ENCODE measurements around the gene FCRL2. TPM values are rescaled to one million over a fixed set of nuclear protein-coding genes. Genes with fewer than 3 reads are reported as not detected.

Gene FCRL2
- polyA plus RNA-seq: under 1 TPM in 2 of 3 donors, not detected in 1; 0.25 to 0.29 TPM

GRCh38 chr1:157776971-157777391 is at the start of gene FCRL2:
Gene FCRL2 (minus strand): TSS chr1:157777132. CDS start chr1:157777073, 59 bp downstream.
- 52 to 71% (median 61%) methylated on average over 1 of the region's 1 CpG for WGBS, 3 donors
- H3K27ac ChIP-seq (ENCODE audit: low read depth, low read length): no peak within 1 kb of the TSS

GRCh38 chr1:157820299-157820698 is 43.4 kb upstream of the FCRL2 start:
- H3K27ac ChIP-seq (ENCODE audit: low read depth, low read length): no peak overlapping the region
- 71 to 81% (median 81%) methylated on average over 2 of the region's 2 CpGs for WGBS, 3 donors

- H3K27ac ChIP-seq (ENCODE audit: low read depth, low read length): no peak within 1 kb of the TSS
- WGBS, 3 donors: 35 to 64% (median 53%) methylated on average over 3 of the region's 3 CpGs
These were observed 43.0 kb upstream of the FCRL2 start, which contains the start of gene FCRL1 for GRCh38 chr1:157819896-157820295. Gene FCRL1 (minus strand): TSS chr1:157820120. CDS start chr1:157820037, 83 bp downstream.

GRCh38 chr1:157819215-157819614 is 42.3 kb upstream of the FCRL2 start:
- no peak overlapping the region for H3K27ac ChIP-seq (ENCODE audit: low read depth, low read length)
- WGBS, 3 donors: 62 to 68% (median 65%) methylated on average over 2 of the region's 2 CpGs

- 58 to 92% (median 71%) methylated on average over 1 of the region's 1 CpG for WGBS, 3 donors
- no peak overlapping the region for H3K27ac ChIP-seq (ENCODE audit: low read depth, low read length)
These were observed 36.3 kb upstream of the FCRL2 start for GRCh38 chr1:157813269-157813668.

GRCh38 chr1:157806431-157807149 is 29.7 kb upstream of the FCRL2 start:
- 45 to 66% (median 63%) methylated on average over 6 of the region's 6 CpGs for WGBS, 3 donors
- no peak overlapping the region for H3K27ac ChIP-seq (ENCODE audit: low read depth, low read length)

GRCh38 chr1:157803851-157804250 is 26.9 kb upstream of the FCRL2 start:
- H3K27ac ChIP-seq (ENCODE audit: low read depth, low read length): no peak overlapping the region
- WGBS, 3 donors: 69 to 80% (median 79%) methylated on average over 7 of the region's 7 CpGs

- no peak overlapping the region for H3K27ac ChIP-seq (ENCODE audit: low read depth, low read length)
- WGBS, 3 donors: 55 to 83% (median 71%) methylated on average over 1 of the region's 1 CpG
These were observed 23.1 kb upstream of the FCRL2 start for GRCh38 chr1:157799996-157800395.

GRCh38 chr1:157798211-157798610 is 21.3 kb upstream of the FCRL2 start:
- WGBS, 3 donors: 84 to 90% (median 85%) methylated on average over 5 of the region's 5 CpGs

GRCh38 chr1:157785248-157785647 is 8.3 kb upstream of the FCRL2 start:
- no peak overlapping the region for H3K27ac ChIP-seq (ENCODE audit: low read depth, low read length)
- WGBS, 3 donors: 12 to 17% (median 13%) methylated on average over 1 of the region's 1 CpG

More at GRCh38 chr1:157798211-157798610, 21.3 kb upstream of the FCRL2 start:
- no peak overlapping the region for H3K27ac ChIP-seq (ENCODE audit: low read depth, low read length)

- WGBS, 3 donors: 71 to 91% (median 90%) methylated on average over 3 of the region's 3 CpGs
- H3K27ac ChIP-seq (ENCODE audit: low read depth, low read length): no peak overlapping the region
These were observed 7.9 kb upstream of the FCRL2 start for GRCh38 chr1:157784801-157785200.

GRCh38 chr1:157782931-157783330 is 6.0 kb upstream of the FCRL2 start:
- WGBS, 3 donors: 51 to 86% (median 72%) methylated on average over 1 of the region's 1 CpG
- H3K27ac ChIP-seq (ENCODE audit: low read depth, low read length): no peak overlapping the region

GRCh38 chr1:157781048-157781447 is 4.1 kb upstream of the FCRL2 start:
- no peak overlapping the region for H3K27ac ChIP-seq (ENCODE audit: low read depth, low read length)
- 32 to 48% (median 33%) methylated on average over 2 of the region's 2 CpGs for WGBS, 3 donors

- H3K27ac ChIP-seq (ENCODE audit: low read depth, low read length): no peak overlapping the region
- WGBS, 3 donors: 48 to 81% (median 81%) methylated on average over 4 of the region's 4 CpGs
These were observed 1.6 kb downstream of the FCRL2 start for GRCh38 chr1:157775101-157775870.

GRCh38 chr1:157774412-157774811 is 2.5 kb downstream of the FCRL2 start:
- 42 to 67% (median 64%) methylated on average over 2 of the region's 2 CpGs for WGBS, 3 donors

GRCh38 chr1:157773493-157774350 is 3.2 kb downstream of the FCRL2 start:
- 6 to 35% (median 21%) methylated on average over 1 of the region's 1 CpG for WGBS, 3 donors

More at GRCh38 chr1:157774412-157774811, 2.5 kb downstream of the FCRL2 start:
- no peak overlapping the region for H3K27ac ChIP-seq (ENCODE audit: low read depth, low read length)

GRCh38 chr1:157771661-157772425 is 5.1 kb downstream of the FCRL2 start:
- no peak overlapping the region for H3K27ac ChIP-seq (ENCODE audit: low read depth, low read length)
- 49 to 68% (median 59%) methylated on average over 8 of the region's 8 CpGs for WGBS, 3 donors

More at GRCh38 chr1:157773493-157774350, 3.2 kb downstream of the FCRL2 start:
- H3K27ac ChIP-seq (ENCODE audit: low read depth, low read length): no peak overlapping the region
